Testis (tissue), 3 donors: ENCODE measurements around the gene TAAR8. TPM values are rescaled to one million over a fixed set of nuclear protein-coding genes. Genes with fewer than 3 reads are reported as not detected.
"Not testable (repeated sequence)": the region's sequence is repeated elsewhere in the genome, so short reads cannot be mapped to it uniquely, and the experiment has no call there.

Experiments
- DNase-seq: peaks from one replicate; pipeline ENCODE4 v3.0.0-alpha.2; 2019
- H3K27ac ChIP-seq, 2 donors: fragments of 200-600 bp; sonication (generic); one replicate each; pipeline ENCODE4 v1.5.1; 2019
- H3K27me3 ChIP-seq: fragments of 200-600 bp; sonication (generic); one replicate; pipeline ENCODE4 v1.5.1; 2019
- H3K36me3 ChIP-seq: fragments of 200-600 bp; sonication (generic); one replicate; pipeline ENCODE4 v1.5.1; 2017; ENCODE audit warnings: low read depth; ENCODE audit errors: missing control alignments
- H3K4me1 ChIP-seq: fragments of 200-600 bp; sonication (generic); one replicate; pipeline ENCODE4 v1.5.1; 2019
- H3K4me3 ChIP-seq, 2 donors: fragments of 200-600 bp; sonication (generic); one replicate each; pipeline ENCODE4 v1.5.1; 2017 to 2019
- H3K9me3 ChIP-seq: fragments of 200-600 bp; sonication (generic); one replicate; pipeline ENCODE4 v1.5.1; 2017
- CTCF ChIP-seq, 3 experiments: fragments of 450-650 bp in 2 of 3; fragments of 200-600 bp in 1 of 3; sonication (generic) in 1 of 3; IDR thresholded peaks; one replicate each; pipeline ENCODE4 v1.5.1; 2016 to 2019; ENCODE audit warnings: antibody characterized with exemption in 3 of 3, mild to moderate bottlenecking in 2 of 3, moderate library complexity in 1 of 3
- POLR2A ChIP-seq: fragments of 450-650 bp; IDR thresholded peaks from one replicate; pipeline ENCODE4 v1.6.1; 2017; ENCODE audit warnings: antibody characterized with exemption, mild to moderate bottlenecking, moderate library complexity
- WGBS, 2 donors: methylation state at CpG; one replicate each; pipeline ENCODE4 v1.1.5; 2018; 5-methylcytosine and 5-hydroxymethylcytosine counted together
- intact Hi-C: fragments of 100-400 bp; cut with DNase I; formaldehyde crosslinking; loops from one replicate; pipeline ENCODE4 v1.15.1; 2023; ENCODE audit warnings: low total_unique reads
- polyA plus RNA-seq: library from polyadenylated mRNA; stranded (reverse); fragments of 350-450 nt; fragmentation: Illumina TruSeq; extraction: RNeasy Lipid Tissue Mini Kit (QIAGEN cat#74804); gene quantifications from one replicate; pipeline ENCODE4 v1.2.3, GENCODE V29; 2014; ENCODE audit warnings: low read depth, low replicate concordance; ENCODE audit not compliant: insufficient read depth
- total RNA-seq, 2 donors: library from RNA; depleted of rRNA; stranded (reverse); fragments of >200 nt; gene quantifications; one replicate each; pipeline ENCODE4 v1.2.3, GENCODE V29; 2016

Gene TAAR8
- total and polyA plus RNA-seq, 3 donors from 2014 or later = not detected

DNA sequence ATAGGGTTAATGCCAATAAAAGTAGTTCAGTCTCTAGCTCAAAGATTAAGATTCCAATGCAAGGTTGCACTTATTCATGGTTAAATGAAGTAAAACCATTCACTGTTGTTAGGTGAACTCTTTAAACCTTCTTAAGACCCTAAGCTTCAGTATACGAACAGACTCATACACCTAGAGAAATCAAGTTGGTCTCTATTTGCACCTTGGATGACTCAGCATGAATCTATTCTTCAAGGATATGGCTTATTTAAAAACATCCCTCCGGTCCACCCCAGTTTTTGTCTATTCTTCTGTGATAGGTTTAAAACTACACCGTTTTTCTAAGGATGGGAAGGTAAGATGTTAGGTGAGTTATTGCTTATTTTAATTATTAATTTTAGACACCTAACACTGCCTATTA, 15.3 kb upstream of the TAAR8 start:
- intact Hi-C loops = no loop called here
- DNase-seq = no peak
- Histone ChIP-seq H3K4me3 (no peak overlapping the region), H3K4me1 (no peaks in the 10 kb centered on the region), H3K27ac (no peak overlapping the region), H3K9me3 (no peaks in the 10 kb centered on the region), H3K27me3 (no peaks in the 10 kb centered on the region), H3K36me3 (no peaks in the 10 kb centered on the region)
- 94 to 96% methylated on average over 3 of the region's 3 CpGs for whole genome bisulfite sequencing, 2 donors
- TF ChIP-seq POLR2A = no peak

GRCh38 chr6:132537977-132538376, 14.5 kb upstream of the TAAR8 start, which contains the start of gene TAAR9:
Gene TAAR9 (plus strand): TSS chr6:132538277. CDS start chr6:132538290, 13 bp downstream.
- no peak for DNase-seq
- Histone ChIP-seq H3K27ac (no peak within 1 kb of the TSS), H3K9me3 (no peaks in the 10 kb centered on the region), H3K36me3 (no peaks in the 10 kb centered on the region), H3K4me1 (no peaks in the 10 kb centered on the region), H3K4me3 (no peak within 1 kb of the TSS), H3K27me3 (no peaks in the 10 kb centered on the region)
- intact Hi-C loops = no loop called here
- WGBS, 2 donors = 74 to 83% methylated on average over 4 of the region's 4 CpGs
- TF ChIP-seq POLR2A (no peak), CTCF (IDR thresholded peaks at IDR 0.05) (no peak)

DNA sequence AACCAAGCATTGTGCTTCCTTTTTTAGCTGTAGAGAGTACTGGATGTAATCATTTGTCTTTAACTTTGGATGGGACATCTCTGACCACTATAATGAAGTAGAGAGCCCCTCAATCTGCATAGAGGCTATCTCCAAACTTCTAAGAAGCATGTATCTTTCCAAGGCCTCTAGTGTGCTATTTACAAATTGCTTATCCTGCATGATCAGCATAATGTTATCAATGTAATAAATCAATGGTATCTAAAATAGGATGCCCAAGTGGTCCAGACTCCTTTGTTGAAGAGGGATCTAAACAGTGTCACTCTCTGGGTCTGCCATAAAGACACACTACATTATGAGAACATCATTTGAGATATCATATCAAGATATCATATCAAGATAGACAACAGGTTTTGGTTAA, 7.6 kb upstream of the TAAR8 start:
- H3K27ac ChIP-seq = no peak overlapping the region
- no peaks in the 10 kb centered on the region for H3K4me1 ChIP-seq
- H3K27me3 ChIP-seq = no peaks in the 10 kb centered on the region
- no peaks in the 10 kb centered on the region for H3K9me3 ChIP-seq
- no peak overlapping the region for H3K4me3 ChIP-seq
- TF ChIP-seq CTCF (IDR thresholded peaks at IDR 0.05) (no peak), POLR2A (no peak)
- no peak for DNase-seq
- H3K36me3 ChIP-seq = no peaks in the 10 kb centered on the region
- intact Hi-C loops = no loop called here

GRCh38 chr6:132548746-132549463, 3.6 kb upstream of the TAAR8 start:
- TF ChIP-seq CTCF (IDR thresholded peaks at IDR 0.05) = no peak
- no peak for TF ChIP-seq POLR2A
- Histone ChIP-seq H3K27ac (no peak overlapping the region), H3K4me3 (no peak overlapping the region), H3K27me3 (no peaks in the 10 kb centered on the region), H3K4me1 (no peaks in the 10 kb centered on the region), H3K9me3 (no peaks in the 10 kb centered on the region), H3K36me3 (no peaks in the 10 kb centered on the region)
- intact Hi-C loops = no loop called here
- WGBS, 2 donors = 82 to 90% methylated on average over 4 of the region's 4 CpGs
- DNase-seq = no peak

DNA sequence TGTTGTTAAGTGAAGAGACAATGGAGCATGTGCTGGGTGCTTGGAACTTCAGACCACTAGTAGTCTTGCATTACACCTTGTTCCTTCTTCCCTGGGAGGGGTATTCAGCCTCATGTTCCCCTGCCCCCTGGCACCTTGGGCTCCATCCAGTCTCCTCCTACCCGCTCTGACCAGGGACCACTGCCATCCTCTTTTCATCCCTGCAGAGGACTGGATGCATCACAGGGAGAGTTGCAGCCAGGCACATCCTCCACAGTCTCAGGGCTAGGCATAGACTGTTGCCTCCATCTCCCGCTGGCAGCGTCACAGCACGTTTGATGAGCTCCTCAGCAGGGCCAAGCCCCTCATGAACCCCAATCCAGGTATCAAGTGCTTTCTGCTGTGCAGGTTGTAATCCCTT, 1.3 kb upstream of the TAAR8 start:
- intact Hi-C loops = no loop called here
- Histone ChIP-seq H3K27ac (no peak overlapping the region), H3K36me3 (no peaks in the 10 kb centered on the region), H3K27me3 (no peaks in the 10 kb centered on the region), H3K4me3 (no peak overlapping the region), H3K9me3 (no peaks in the 10 kb centered on the region), H3K4me1 (no peaks in the 10 kb centered on the region)
- WGBS, 2 donors = 91 to 100% methylated on average over 2 to 4 of the region's 4 CpGs
- DNase-seq = no peak
- TF ChIP-seq POLR2A = no peak
- TF ChIP-seq CTCF (IDR thresholded peaks at IDR 0.05) = no peak

GRCh38 chr6:132560087-132560486, 7.6 kb downstream of the TAAR8 start:
- H3K36me3 ChIP-seq, DNase-seq, intact Hi-C loops, H3K27me3 ChIP-seq, H3K4me3 ChIP-seq, H3K27ac ChIP-seq, H3K4me1 ChIP-seq, H3K9me3 ChIP-seq: not testable (repeated sequence)
- 63 to 76% methylated on average over 3 of the region's 3 CpGs for WGBS, 2 donors
